GM12878 (cell line): Measurements from ENCODE around the gene SPATA31D3. TPM values are rescaled to one million over a fixed set of nuclear protein-coding genes. Genes with fewer than 3 reads are reported as not detected.

Experiments
- ATAC-seq: fragments of 200-7000 bp; cut with Tn5 transposase; 3 replicates; pipeline ENCODE4 v1.9.1; 2020; ENCODE audit warnings: mild to moderate bottlenecking, moderate library complexity
- BruUV-seq: library from RNA; stranded (reverse); fragments of 400-500 nt; replicated peaks from 2 replicates; lab custom pipeline; 2021; lab: Mats Ljungman, UMichigan
- CTCF ChIA-PET: fragments of 300-600 bp; sonication (Branson Sonifier 250); formaldehyde crosslinking; extraction: SDS; loops from one replicate; lab custom pipeline; 2021; ENCODE audit warnings: inconsistent platforms; lab: Yijun Ruan, JAX
- POLR2A ChIA-PET: fragments of 350-600 bp; formaldehyde crosslinking; extraction: SDS; loops from one replicate; lab custom pipeline; 2021; ENCODE audit warnings: inconsistent platforms; lab: Charles Lee
- RAD21 ChIA-PET: fragments of 300-600 bp; sonication (Branson Sonifier 250); formaldehyde crosslinking; loops from one replicate; lab custom pipeline; 2023; ENCODE audit warnings: antibody characterized with exemption; ENCODE audit not compliant: unreplicated experiment; lab: Charles Lee
- SMC1A ChIA-PET: fragments of 300-600 bp; sonication (Branson Sonifier 250); formaldehyde crosslinking; loops from one replicate; lab custom pipeline; 2023; ENCODE audit not compliant: unreplicated experiment, uncharacterized antibody; lab: Charles Lee
- DNase-seq: peaks from one replicate; pipeline ENCODE4 v3.0.0-alpha.2; 2011; ENCODE audit warnings: low read depth, low spot score
- FAIRE-seq: peaks from 3 replicates; lab custom pipeline; 2011; peaks lifted over from hg19 to GRCh38; lab: Jason Lieb, UNC
- H2AFZ ChIP-seq: 2 replicates; pipeline ENCODE4 v1.6.0; 2011; ENCODE audit warnings: low read depth, low read length, control low read depth; ENCODE audit not compliant: control insufficient read depth
- H3K27ac ChIP-seq: 2 replicates; pipeline ENCODE4 v1.5.1; 2011; ENCODE audit warnings: control low read depth; ENCODE audit not compliant: control insufficient read depth, insufficient read depth
- H3K27me3 ChIP-seq, 2 experiments: replicated peaks in 1 of 2; 2 replicates each; pipeline versions ENCODE4 v1.6.0 to v1.6.1; 2011; ENCODE audit warnings: low read length in 1 of 2; ENCODE audit not compliant: control insufficient read depth in 2 of 2, insufficient read depth in 2 of 2
- H3K36me3 ChIP-seq, 2 experiments: 2 replicates each; pipeline ENCODE4 v1.5.1; 2011; ENCODE audit warnings: low read length in 1 of 2; ENCODE audit not compliant: control insufficient read depth in 2 of 2, insufficient read depth in 2 of 2
- H3K4me1 ChIP-seq: 2 replicates; pipeline ENCODE4 v1.6.1; 2011; ENCODE audit warnings: mild to moderate bottlenecking, low read length, moderate library complexity, mixed read lengths; ENCODE audit not compliant: control insufficient read depth, insufficient read depth
- H3K4me2 ChIP-seq: 2 replicates; pipeline ENCODE4 v1.6.0; 2011; ENCODE audit warnings: control low read depth; ENCODE audit not compliant: control insufficient read depth, insufficient read depth
- H3K4me3 ChIP-seq: fragments of 200-600 bp; sonication (generic); 2 replicates; pipeline ENCODE4 v1.5.1; 2016
- H3K79me2 ChIP-seq: 2 replicates; pipeline ENCODE4 v1.6.0; 2011; ENCODE audit warnings: low read length; ENCODE audit not compliant: control insufficient read depth, insufficient read depth
- H3K9ac ChIP-seq: 2 replicates; pipeline ENCODE4 v1.8.0; 2011; ENCODE audit warnings: low read length, control low read depth, mixed read lengths; ENCODE audit not compliant: control insufficient read depth, insufficient read depth
- H3K9me3 ChIP-seq: replicated peaks from 3 replicates; pipeline ENCODE4 v1.5.1; 2011; ENCODE audit warnings: mild to moderate bottlenecking, low read length; ENCODE audit not compliant: control insufficient read depth, insufficient read depth
- H4K20me1 ChIP-seq: 2 replicates; pipeline ENCODE4 v1.6.0; 2011; ENCODE audit not compliant: control insufficient read depth, insufficient read depth
- ATF2 ChIP-seq: IDR thresholded peaks from 2 replicates; pipeline ENCODE4 v1.6.1; 2012; ENCODE audit warnings: low read length, inconsistent platforms
- CHD2 ChIP-seq: IDR thresholded peaks from 2 replicates; pipeline ENCODE4 v1.6.1; 2011; ENCODE audit warnings: low read depth, low read length, improper control_type of control experiment, borderline replicate concordance
- CHD4 ChIP-seq: fragments of 200-600 bp; sonication (generic); IDR thresholded peaks from 2 replicates; pipeline ENCODE4 v1.6.1; 2016; ENCODE audit warnings: mild to moderate bottlenecking
- CREM ChIP-seq: IDR thresholded peaks from 2 replicates; pipeline ENCODE4 v1.6.1; 2014; ENCODE audit warnings: antibody characterized with exemption, low read depth
- CUX1 ChIP-seq: IDR thresholded peaks from 2 replicates; pipeline ENCODE4 v1.6.1; 2012; ENCODE audit warnings: improper control_type of control experiment, low read depth, low read length; ENCODE audit not compliant: insufficient replicate concordance
- ESRRA ChIP-seq: IDR thresholded peaks from 2 replicates; pipeline ENCODE4 v1.6.1; 2012; ENCODE audit warnings: mild to moderate bottlenecking, low read length, improper control_type of control experiment
- GABPA ChIP-seq: IDR thresholded peaks from 2 replicates; pipeline ENCODE4 v1.6.1; 2014; ENCODE audit warnings: antibody characterized with exemption, low read depth, mild to moderate bottlenecking, inconsistent platforms
- HDAC6 ChIP-seq: fragments of 200-600 bp; sonication (generic); IDR thresholded peaks from one replicate; pipeline ENCODE4 v1.8.0; 2017; ENCODE audit warnings: antibody characterized with exemption; ENCODE audit not compliant: unreplicated experiment
- IRF4 ChIP-seq: IDR thresholded peaks from 2 replicates; pipeline ENCODE4 v1.6.1; 2011; ENCODE audit warnings: low read depth, low read length
- MEF2A ChIP-seq: IDR thresholded peaks from 2 replicates; pipeline ENCODE4 v1.6.1; 2011; ENCODE audit warnings: low read depth, mild to moderate bottlenecking, low read length, moderate library complexity; ENCODE audit not compliant: insufficient read depth
- MTA2 ChIP-seq: fragments of 450-650 bp; IDR thresholded peaks from 2 replicates; pipeline ENCODE4 v1.6.1; 2016; ENCODE audit warnings: low read depth, mild to moderate bottlenecking, moderate library complexity
- MXI1 ChIP-seq: fragments of 150-350 bp; IDR thresholded peaks from 2 replicates; pipeline ENCODE4 v1.6.1; 2011; ENCODE audit warnings: low read depth, mild to moderate bottlenecking, inconsistent platforms, low read length, improper control_type of control experiment
- RB1 ChIP-seq: fragments of 450-650 bp; formaldehyde crosslinking; IDR thresholded peaks from 2 replicates; pipeline ENCODE4 v1.6.1; 2017; ENCODE audit warnings: mild to moderate bottlenecking, borderline replicate concordance
- RBBP5 ChIP-seq: fragments of 200-600 bp; sonication (generic); conservative IDR thresholded peaks from 2 replicates; pipeline ENCODE4 v1.6.1; 2016
- RCOR1 ChIP-seq: conservative IDR thresholded peaks from 2 replicates; pipeline ENCODE4 v1.6.1; 2012; ENCODE audit warnings: low read depth, low read length, improper control_type of control experiment
- SMC3 ChIP-seq: IDR thresholded peaks from 2 replicates; pipeline ENCODE4 v1.6.1; 2011; ENCODE audit warnings: low read length, improper control_type of control experiment, borderline replicate concordance
- SREBF2 ChIP-seq: IDR thresholded peaks from 2 replicates; pipeline ENCODE4 v1.6.1; 2012; ENCODE audit warnings: mild to moderate bottlenecking, low read length
- WGBS: methylation state at CpG from one replicate; pipeline ENCODE4 v1.1.6; 2016; ENCODE audit warnings: low lambda C conversion rate; ENCODE audit not compliant: insufficient replicate concordance, insufficient coverage; ENCODE audit errors: missing lambda C conversion rate; 5-methylcytosine and 5-hydroxymethylcytosine counted together
- in situ Hi-C: fragments of 300-500 bp; cut with MboI; formaldehyde crosslinking; loops from 9 replicates; pipeline ENCODE4 v1.14.3; 2018; ENCODE audit warnings: mixed read lengths
- intact Hi-C: fragments of 100-400 bp; cut with micrococcal nuclease; formaldehyde crosslinking; loops from one replicate; pipeline ENCODE4 v1.14.2; 2022; ENCODE audit not compliant: unreplicated experiment
- polyA plus RNA-seq, 11 experiments: library from polyadenylated mRNA; depleted of rRNA in 4 of 11; unstranded in 6 of 11; stranded (reverse) in 5 of 11; fragments of >200 nt; fragmentation: Nextera tagmentation in 4 of 11; fragmentation: Illumina TruSeq in 1 of 11; extraction: Ambion mirVana in 4 of 11; extraction: Trizol in 1 of 11; gene quantifications; 1 replicate in 1 of 11; 2 replicates in 10 of 11; pipeline versions ENCODE4 v1.2.1 to v1.2.3, GENCODE V29; 2011 to 2016; ENCODE audit warnings: inconsistent platforms in 2 of 11, missing spikeins in 2 of 11, low read depth in 1 of 11
- total RNA-seq, 4 experiments: library from RNA; depleted of rRNA in 3 of 4; stranded (reverse); fragments of >200 nt in 3 of 4; fragmentation: Illumina TruSeq in 1 of 4; extraction: Trizol in 1 of 4; gene quantifications; 2 replicates each; pipeline versions ENCODE4 v1.2.1 to v1.2.3, GENCODE V29; 2013 to 2021
- TF ChIP-seq, protein P1 (sequence below): fragments of 450-650 bp; IDR thresholded peaks from 2 replicates; pipeline ENCODE4 v1.6.1; 2017; ENCODE audit warnings: borderline replicate concordance

Gene SPATA31D3
- total and polyA plus RNA-seq, 10 of the 15 experiments (the other 5 are each of a cell fraction or from before 2014, with no cell fraction given), result not detected

DNA sequence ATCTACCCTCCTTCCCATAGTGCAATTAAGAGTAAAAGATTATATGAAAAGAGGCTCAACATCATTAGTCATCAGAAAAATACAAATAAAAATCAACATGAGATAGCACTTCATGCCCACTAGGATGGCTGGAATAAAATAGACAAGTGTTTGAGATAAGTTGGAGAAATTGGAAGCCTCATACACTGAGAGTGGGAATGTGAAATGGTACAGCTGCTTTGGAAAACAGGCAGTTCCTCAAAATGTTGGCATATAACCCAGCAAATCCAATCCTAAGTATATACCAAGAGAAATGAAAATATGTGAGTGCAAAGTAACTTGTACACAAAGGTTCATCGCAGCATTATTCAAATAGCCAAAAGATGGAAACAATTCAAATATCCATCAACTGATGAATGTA lies 9.8 kb downstream of the SPATA31D3 start:
- intact Hi-C loops, result no loop called here
- 44% methylated on average over 1 of the region's 1 CpG for WGBS
- Histone ChIP-seq H2AFZ (no peak overlapping the region), H3K4me3 (no peak overlapping the region), H3K79me2 (no peaks in the 10 kb centered on the region), H3K4me2 (no peak overlapping the region), H3K9me3 (no peaks in the 10 kb centered on the region; the same call in 2 of the 3 replicates), H3K9ac (no peak overlapping the region), H3K27ac (no peak overlapping the region), H3K36me3 (no peaks in the 10 kb centered on the region), H3K4me1 (no peaks in the 10 kb centered on the region), H3K27me3 (no peaks in the 10 kb centered on the region), H4K20me1 (no peaks in the 10 kb centered on the region)
- ChIA-PET RAD21 (no interaction called here), POLR2A (no interaction called here), CTCF (no interaction called here), SMC1A (no interaction called here)
- TF ChIP-seq MXI1 (no peak), RBBP5 (no peak), SMC3 (no peak), RB1 (no peak), CUX1 (no peak), HDAC6 (no peak), MTA2 (no peak), CHD2 (no peak), CREM (no peak), MEF2A (no peak), CHD4 (no peak), ATF2 (no peak), IRF4 (no peak), SREBF2 (no peak), RCOR1 (no peak), ESRRA (no peak), GABPA (no peak)
- TF ChIP-seq, protein P1, sequence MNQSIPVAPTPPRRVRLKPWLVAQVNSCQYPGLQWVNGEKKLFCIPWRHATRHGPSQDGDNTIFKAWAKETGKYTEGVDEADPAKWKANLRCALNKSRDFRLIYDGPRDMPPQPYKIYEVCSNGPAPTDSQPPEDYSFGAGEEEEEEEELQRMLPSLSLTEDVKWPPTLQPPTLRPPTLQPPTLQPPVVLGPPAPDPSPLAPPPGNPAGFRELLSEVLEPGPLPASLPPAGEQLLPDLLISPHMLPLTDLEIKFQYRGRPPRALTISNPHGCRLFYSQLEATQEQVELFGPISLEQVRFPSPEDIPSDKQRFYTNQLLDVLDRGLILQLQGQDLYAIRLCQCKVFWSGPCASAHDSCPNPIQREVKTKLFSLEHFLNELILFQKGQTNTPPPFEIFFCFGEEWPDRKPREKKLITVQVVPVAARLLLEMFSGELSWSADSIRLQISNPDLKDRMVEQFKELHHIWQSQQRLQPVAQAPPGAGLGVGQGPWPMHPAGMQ, result no peak
- no TSS peak for BruUV-seq
- ATAC-seq, result no peak
- no peak for DNase-seq
- no peak for FAIRE-seq
- in situ Hi-C loops, result loop anchor here (25.0 kb wide), 1 partner anchor 109 kb away; no protein-coding TSS in a partner anchor
